GM12891 (cell line): ENCODE measurements around the gene NRXN3.

Experiments used
- PAX5 ChIP-seq: IDR thresholded peaks from 2 replicates; pipeline ENCODE4 v1.6.1; 2011; ENCODE audit warnings: low read length, moderate library complexity, mild to moderate bottlenecking; ENCODE audit not compliant: insufficient read depth, severe bottlenecking
- POLR2A ChIP-seq: IDR thresholded peaks from 2 replicates; pipeline ENCODE4 v1.6.1; 2011; ENCODE audit warnings: low read depth, low read length, control low read depth
- POLR2AphosphoS5 ChIP-seq: IDR thresholded peaks from 2 replicates; pipeline ENCODE4 v1.6.1; 2011; ENCODE audit warnings: low read depth, low read length, control low read depth
- TAF1 ChIP-seq: IDR thresholded peaks from 2 replicates; pipeline ENCODE4 v1.6.1; 2011; ENCODE audit warnings: low read depth, low read length, control low read depth

GRCh38 chr14:79465651-79466050 is 1295.5 kb downstream of the NRXN3 start:
- TF ChIP-seq PAX5 (no peak), POLR2AphosphoS5 (no peak), POLR2A (no peak), TAF1 (no peak)
